HG03175 (cell line): ENCODE results near the gene PTS.
"Not testable (repeated sequence)": the region's sequence is repeated elsewhere in the genome, so short reads cannot be mapped to it uniquely, and the experiment has no call there.

Experiments
- ATAC-seq: cut with Tn5 transposase; IDR thresholded peaks from one replicate; pipeline ENCODE4 v1.9.1; 2021; ENCODE audit warnings: mild to moderate bottlenecking, moderate library complexity; ENCODE audit not compliant: unreplicated experiment

PTS gene

DNA sequence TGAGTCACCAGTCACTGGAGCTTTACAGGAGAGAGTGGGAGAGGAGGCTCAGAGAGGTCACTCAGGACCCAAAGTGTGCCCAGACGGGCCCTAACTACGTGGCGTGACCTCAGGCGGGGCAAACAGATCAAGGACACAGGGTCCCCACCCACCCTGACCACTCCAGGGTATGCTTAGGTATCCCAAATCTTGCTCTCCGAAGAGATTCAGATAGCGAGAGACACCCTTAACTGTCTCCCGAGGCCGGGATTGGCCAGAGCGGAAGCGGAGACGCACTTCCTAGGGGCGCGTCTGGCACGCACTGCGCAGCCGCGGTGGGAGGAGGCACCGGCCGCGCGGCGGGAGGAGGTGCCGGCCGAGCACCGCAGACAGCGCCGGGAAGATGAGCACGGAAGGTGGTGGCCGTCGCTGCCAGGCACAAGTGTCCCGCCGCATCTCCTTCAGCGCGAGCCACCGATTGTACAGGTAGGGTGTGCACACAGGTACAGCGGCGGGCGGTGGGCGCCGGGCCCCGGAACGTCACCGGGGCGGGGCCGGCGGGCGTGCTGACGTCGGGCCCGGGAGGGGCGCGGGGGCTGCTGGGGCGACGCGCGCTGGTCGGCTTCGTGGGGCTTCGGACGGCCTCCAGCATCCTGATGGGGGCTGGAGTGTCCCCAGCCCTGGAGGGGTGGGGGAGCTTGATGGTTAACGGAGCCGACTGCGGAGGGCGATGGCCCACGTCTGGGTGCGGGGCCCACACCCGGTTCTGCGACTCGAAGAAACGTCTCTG, at the start of gene PTS:
PTS (plus strand) TSS at position 367 of the 769 bp plus-strand sequence; CDS start at position 383, 16 bp downstream.
- ATAC-seq, result peak; percentile 97

DNA sequence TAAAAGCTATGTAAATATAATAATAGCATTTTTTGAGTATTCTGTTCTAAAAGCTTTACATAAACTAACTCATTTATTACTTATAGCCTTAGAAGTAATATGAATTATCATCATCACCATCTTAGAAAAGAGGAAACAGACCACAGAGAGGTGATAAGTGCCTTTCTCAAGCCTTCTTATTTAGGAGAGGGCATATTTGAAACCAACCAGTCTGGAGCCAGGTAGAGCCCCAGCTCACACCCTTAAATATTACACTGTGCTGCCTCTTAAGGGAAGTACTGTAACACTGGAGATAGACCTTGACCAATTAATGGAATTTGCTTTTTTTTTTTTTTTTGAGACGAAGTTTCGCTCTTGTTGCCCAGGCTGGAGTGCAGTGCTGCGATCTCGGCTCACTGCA, 48.6 kb upstream of the PTS start:
- no peak for ATAC-seq

DNA sequence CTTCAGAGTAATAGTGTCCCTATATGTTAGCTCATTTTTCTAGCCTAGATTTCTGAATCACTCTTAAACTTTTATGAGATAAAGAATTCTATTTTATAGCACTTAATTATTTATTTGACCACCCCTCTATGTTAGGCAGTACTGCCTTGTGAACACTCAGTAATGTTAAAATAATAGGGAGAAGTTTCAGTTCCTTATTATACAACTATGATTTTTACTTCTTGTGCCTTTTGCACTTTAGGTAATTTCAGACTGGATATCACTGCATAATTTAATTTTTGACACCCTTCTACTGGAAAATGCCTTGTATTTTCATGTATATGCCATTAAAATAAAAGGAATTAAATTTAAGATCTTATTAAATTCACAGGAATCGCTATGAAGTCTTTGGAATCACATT, 47.8 kb upstream of the PTS start:
- ATAC-seq, result no peak

DNA sequence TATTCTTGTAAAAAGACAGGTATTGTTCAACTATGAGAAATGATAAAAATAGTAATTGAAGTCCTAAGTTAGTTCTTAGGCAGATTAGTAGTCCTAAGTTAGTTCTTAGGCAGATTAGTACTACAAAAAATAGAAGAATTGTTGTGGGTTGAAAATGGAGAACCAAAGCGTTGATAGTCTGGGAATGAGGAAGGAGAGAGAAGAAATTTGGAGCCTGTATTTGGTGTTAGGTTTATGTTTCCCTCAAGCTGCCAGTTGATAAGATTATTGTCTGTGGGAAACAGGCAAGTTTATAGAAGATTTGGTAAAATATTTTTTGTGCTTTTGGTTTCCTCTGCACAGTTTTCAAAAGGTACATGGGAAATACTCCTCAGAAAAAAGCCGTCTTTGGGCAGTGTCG, 47.3 kb upstream of the PTS start:
- ATAC-seq, result no peak

DNA sequence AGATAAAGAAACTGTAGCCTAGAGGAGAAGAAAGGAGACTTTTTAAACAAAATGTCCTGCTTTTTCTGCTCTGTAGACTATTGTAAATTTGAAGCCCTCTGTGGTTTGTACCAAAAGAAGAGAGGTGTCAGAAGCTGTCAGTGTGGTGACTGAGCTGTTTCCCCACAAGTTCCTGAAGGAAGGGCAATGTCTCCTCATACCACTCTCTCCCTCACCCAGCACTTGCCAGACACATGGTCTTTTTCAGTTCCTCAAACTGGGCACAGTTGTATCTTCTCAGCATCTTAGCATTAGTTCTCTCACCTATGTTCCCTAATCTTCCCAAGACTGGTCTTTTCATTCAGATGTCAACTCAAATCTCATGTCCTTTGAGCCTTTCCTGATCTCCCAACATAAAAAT, 46.6 kb upstream of the PTS start:
- peak; percentile 61 for ATAC-seq

DNA sequence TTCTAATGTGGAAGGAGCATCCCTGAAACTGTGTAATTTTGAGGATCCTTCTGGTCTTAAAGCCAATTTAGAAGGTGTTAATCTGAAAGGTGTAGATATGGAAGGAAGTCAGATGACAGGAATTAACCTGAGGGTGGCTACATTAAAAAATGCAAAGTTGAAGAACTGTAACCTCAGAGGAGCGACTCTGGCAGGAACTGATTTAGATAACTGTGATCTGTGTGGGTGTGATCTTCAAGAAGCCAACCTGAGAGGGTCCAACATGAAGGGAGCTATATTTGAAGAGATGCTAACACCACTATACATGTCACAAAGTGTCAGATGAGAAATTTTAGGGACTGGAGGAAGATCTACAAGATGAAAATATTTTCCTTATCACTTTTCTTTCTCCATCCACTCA, 43.4 kb upstream of the PTS start:
- ATAC-seq, result no peak

DNA sequence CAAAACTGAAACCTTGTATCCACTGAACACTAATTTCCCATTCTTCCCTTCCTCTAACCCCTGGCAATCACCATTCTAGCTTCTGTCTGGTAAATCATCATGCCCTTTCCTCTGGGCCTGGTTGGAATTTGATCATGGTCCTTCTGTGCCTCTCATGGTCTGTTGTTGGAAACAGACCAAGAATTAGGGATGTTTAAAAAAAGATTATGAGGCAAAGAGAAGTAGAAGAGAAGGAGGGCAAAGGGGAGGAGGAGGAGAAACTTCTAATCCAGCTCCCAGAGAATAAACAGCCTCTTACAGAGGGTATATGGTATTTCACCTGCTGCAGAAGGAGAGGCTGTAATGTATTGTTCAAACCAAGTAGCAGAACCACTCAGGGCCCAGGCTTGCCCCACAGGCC, 40.3 kb upstream of the PTS start:
- ATAC-seq, result no peak

DNA sequence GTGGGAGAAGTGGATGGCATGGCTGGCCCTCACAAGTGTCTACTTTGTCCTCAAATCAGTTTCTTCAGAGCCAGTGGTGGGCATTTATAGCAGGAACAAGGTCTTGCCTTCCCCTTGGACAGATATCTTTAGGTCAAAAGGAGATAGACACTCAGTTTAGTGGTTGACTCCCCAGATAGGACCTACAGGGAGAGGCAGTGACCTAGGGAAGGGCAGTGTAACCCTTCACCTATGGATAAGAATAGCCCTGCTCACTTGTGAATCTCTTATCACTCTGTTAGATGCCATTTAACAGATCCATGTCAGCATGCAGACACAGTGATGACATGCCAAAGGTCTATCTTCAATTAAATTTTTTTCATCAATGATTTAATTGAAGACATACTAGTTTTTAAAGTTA, 39.9 kb upstream of the PTS start:
- no peak for ATAC-seq

DNA sequence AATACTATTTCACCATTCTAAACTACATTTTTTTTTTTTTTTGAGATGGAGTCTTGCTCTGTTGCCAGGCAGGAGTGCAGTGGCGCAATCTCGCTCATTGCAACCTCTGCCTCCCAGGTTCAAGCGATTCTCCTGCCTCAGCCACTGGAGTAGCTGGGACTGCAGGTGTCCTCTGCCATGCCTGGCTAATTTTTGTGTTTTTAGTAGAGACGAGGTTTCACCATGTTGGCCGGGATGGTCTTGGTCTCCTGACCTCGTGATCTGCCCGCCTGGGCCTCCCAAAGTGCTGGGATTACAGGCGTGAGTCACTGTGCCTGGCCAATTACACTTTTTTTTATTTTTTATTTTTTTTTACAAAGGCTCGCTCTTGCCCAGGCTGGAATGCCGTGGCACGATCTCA, 31.1 kb upstream of the PTS start:
- ATAC-seq, result not testable (repeated sequence)

DNA sequence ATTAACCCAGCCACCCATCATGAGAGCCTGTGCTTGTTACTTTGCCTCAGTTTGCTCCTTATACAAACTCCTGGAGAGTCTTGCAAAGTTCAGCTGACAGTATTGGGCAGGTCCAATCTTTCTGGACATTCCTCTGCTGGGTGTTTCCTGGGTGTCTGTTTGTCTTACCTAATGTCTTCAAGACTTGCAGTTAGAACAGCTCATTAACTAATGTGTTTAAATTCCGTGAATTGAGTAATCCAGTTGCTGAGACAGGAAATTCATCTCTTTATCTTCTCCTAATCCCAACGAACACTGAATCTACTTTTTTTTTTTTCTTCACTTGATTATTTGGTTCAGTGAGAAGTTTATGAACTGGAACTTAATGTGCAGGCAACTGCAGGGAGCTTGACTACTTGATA, 30.3 kb upstream of the PTS start:
- no peak for ATAC-seq

DNA sequence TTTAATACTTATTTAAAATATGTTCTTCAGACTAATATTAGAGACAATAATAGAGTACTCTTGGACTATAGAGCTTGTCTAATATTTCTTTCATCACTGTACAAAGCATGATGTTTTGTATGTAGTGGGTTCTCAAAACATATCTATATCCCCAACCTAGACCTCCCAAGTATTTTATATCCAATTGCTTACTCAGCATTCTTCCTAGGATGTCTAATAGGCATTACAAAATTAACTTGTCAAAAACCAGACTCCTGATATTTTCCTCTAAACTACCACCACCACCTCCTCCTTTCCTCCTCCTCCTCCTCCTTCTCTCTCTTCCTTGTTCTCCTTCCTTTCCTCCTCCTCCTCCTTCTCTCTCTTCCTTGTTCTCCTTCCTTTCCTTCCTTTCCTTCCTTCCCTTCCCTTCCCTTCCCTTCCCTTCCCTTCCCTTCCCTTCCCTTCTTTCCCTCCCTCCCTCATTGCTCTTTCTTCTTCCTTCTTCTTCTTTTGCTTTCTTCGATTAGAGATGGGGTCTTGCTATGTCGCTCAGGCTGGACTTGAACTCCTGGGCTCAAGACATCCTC, 29.6 kb upstream of the PTS start:
- ATAC-seq, result no peak

DNA sequence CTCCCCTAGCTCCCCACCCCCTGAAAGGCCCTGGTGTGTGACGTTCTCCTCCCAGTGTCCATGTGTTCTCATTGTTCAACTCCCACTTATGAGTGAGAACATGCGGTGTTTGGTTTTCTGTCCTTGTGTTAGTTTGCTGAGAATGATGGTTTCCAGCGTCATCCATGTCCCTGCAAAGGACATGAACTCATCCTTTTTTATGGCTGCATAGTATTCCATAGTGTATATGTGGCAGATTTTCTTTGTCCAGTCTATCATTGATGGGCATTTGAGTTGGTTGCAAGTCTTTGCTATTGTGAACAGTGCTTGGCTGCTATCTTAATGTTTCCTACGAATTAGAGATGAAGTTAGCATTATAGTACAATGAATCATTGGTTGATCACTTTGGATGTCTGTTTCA, 27.1 kb upstream of the PTS start:
- not testable (repeated sequence) for ATAC-seq

DNA sequence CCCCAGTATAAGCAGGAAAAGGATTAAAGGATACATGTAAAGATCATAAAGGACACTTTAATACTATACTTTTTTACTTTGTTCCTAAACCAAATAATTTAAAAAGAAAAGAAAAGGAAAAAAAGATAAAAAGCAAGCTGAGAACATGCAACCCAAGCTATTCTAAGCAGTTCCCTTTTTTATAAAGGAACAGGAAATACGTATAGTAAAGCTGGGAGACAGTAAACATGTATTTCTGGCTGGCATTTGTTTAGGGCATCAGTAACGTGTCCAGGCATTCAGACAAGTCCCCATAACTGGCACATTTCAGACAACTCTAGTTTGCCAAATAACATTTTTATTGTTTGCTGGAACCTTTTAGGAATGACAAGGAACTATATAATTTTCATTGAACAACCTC, 26.0 kb upstream of the PTS start:
- no peak for ATAC-seq

DNA sequence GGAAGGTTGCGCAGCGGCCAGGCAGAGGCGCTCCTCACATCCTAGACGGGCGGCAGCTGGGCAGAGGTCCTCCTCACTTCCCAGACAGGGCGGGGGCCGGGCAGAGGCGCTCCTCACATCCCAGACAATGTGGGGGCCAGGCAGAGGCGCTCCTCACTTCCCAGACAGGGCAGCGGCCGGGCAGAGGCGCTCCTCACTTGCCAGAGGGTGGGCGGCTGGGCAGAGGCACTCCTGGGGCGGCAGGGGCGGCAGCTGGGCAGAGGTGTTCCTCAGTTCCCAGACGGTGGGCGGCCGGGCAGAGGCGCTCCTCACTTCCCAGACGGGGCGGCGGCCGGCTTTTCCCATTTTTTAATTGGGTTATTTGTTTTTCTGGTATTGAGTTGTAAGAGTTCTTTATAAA, 20.2 kb upstream of the PTS start:
- ATAC-seq, result no peak

DNA sequence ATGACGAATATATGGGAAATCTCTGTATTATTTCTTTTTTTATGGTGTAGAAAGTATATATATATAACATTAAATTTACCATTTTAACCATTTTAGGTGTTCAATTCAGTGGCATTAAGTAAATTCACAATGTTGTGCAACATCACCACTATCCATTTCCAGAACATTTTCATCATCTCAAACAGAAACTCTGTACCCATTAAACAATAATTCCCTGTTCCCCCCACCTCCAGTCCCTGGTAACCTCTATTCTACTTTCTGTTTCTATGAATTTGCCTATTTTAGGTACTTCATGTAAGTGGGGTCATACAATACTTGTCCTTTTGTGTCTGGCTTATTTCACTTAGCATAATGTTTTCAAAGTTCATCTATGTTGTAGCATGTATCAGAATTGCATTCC, 15.3 kb upstream of the PTS start:
- no peak for ATAC-seq

DNA sequence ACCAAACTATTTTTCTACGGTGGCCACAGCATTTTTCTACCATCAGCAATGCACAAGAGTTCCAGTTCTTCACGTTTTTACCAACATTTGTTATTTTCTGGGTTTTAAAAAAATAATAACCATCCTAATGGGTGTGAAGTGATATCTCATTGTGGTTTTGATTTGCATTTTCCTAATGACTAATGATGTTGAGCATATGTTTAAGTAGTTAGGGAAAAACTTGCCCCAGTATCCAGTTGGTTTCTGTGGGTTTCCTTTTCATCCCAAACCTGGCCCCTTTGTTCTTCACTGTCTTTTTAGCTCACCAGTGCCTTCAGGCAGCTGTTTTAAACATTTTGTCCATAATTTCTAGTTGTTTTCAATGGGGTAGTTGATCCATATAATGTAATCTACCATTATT, 14.7 kb upstream of the PTS start:
- ATAC-seq, result no peak

DNA sequence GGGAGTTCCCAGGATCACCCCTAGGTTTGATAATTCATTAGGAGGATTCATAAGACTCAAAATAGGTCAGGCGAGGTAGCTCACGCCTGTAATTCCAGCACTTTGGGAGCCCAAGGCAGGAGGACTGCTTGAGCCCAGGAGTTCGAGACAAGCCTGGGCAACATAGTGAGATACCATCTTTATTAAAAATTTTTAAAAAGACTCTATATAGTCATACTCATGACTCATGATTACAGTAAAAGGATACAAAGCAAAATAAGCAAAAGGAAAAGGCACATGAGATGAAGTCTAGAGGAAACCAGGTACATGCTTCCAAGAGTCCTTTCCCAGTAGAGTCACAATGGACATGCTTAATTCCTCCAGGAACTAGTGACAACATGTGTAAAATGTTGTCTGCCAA, 13.9 kb upstream of the PTS start:
- ATAC-seq, result no peak

DNA sequence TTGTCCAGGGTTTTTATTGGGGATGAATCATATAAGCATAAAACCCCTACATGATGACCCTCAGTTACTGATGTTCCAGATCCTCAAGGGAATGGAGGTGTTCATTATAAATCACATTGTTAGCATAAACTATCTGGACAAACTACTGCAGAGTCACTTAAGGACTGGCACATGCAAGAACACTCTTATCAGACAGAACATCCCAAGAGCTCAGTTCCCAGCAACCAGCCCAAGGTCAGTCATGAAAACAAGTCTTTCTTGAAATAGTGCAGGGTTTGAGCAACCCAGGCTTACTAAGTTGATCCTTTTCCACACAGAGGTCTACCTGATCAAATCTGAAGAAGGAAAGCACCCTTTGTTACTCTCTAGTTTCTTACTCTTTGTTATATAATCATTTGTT, 13.5 kb upstream of the PTS start:
- ATAC-seq, result no peak

DNA sequence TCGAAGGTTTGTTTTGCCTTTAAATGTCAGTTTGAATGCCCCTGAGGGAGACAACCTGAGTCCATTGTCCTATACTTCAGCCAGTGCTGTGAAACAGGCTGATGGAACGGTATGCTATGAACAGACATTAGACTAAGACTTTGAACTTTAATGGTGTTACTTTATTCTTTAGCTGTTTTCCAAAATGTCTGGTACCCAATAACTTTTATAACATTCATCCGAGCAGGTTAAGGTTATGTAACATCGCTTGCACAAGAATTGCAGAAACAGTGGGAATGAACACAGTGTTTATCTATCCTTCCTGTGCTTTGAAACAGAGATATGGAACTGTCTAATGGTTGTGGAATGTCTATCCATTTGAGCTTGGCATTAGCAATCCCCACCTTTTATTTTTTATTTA, 12.5 kb upstream of the PTS start:
- ATAC-seq, result no peak

DNA sequence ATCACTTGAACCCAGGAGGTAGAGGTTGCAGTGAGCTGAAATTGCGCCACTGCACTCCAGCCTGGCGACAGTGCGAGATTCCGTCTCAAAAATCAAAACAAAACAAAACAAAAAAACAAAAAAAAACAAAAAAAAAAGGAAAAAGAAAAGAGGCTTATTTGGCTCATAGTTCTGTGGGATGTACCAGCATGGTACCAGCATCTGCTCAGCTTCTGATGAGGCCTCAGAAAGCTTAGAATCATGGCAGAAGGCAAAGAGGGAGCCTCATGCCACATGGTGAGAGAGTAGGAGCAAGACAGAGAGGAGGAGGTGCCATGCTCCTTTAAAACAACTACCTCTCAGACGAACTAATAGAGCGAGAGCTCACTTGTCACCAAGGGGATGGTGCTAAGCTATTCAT, 10.6 kb upstream of the PTS start:
- no peak for ATAC-seq

DNA sequence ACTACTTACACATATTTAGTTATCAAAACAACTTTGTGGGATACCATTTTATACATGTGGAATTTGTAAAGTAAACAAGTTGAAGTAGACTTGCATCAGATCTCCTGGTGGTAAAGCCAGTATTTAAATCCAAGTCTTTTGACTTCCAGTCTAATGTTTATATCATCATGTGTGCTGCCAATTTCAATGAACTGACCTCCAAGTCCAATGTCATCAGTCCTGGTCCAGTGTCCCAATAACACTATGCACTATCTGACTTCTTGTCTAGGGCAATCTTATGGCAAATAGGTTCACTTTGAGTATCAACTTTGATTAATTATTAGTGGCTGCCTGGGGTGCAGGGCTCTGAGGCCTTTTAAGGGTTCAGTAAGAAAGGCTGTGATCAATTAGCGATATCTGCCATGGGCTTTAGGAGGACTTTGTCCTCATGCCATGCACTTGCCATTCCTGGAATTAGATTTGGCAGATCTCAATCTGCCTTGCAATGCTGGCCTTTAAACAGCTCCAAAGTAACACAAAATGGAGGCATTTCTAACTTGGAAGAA, 9.6 kb upstream of the PTS start:
- ATAC-seq, result no peak

DNA sequence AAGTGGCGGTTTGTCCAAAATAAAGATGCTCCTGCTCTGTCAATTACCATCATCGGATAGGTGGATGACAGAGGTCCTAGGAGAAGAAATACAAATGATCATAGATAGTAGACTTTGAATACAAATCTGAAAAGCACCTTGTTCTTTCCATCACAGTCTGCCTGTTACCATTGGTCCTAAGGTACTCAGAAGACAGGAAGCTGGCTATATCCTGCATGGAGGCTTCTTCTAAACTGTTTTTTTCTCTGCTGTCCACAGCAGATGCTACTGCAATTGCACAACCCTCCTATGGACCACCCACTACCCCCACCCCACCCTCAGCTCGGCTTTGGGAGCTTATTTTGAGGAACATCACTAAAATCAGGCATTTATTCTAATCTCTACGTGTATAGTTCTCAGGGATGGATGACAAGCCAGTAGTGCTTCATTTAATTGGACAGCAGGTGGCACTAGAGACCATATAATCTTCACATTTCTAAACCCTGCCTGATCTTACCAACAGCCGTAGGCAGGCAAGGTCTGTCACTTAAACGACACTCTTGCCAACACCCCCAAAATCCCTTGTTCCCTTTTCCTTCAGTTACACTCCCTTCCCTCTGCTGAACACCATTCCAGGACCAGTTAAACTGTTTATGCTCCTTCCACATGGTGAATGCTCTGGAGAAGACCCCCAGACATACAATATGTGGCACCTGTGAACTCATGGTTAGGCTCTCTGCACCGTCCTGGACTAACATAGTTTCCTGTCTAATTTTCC, 6.6 kb upstream of the PTS start:
- ATAC-seq, result peak; percentile 99
